B cell (primary cell): ENCODE measurements around the gene SOX6. TPM values are rescaled to one million over a fixed set of nuclear protein-coding genes. Genes with fewer than 3 reads are reported as not detected.

ENCODE experiments used
- ATAC-seq: fragments of 200-7000 bp; cut with Tn5 transposase; one replicate; pipeline ENCODE4 v1.10.0; 2021; ENCODE audit warnings: low read depth, mild to moderate bottlenecking, moderate number of reproducible peaks, moderate library complexity
- CTCF ChIA-PET: fragments of 350-600 bp; sonication (Branson Sonifier 250); formaldehyde crosslinking; loops from one replicate; lab custom pipeline; 2021; ENCODE audit warnings: antibody characterized with exemption, inconsistent platforms; lab: Charles Lee
- POLR2A ChIA-PET: fragments of 350-600 bp; sonication (Branson Sonifier 250); formaldehyde crosslinking; loops from one replicate; lab custom pipeline; 2021; ENCODE audit warnings: antibody characterized with exemption; lab: Charles Lee
- DNase-seq: peaks from one replicate; pipeline ENCODE4 v3.0.0; 2013
- H2AFZ ChIP-seq: 2 replicates; pipeline ENCODE4 v1.6.1; 2012; ENCODE audit warnings: mild to moderate bottlenecking, low read depth, low read length; ENCODE audit not compliant: insufficient read depth, poor library complexity, severe bottlenecking
- H3K27ac ChIP-seq, 2 donors: 1 replicate in 1 of 2; 2 replicates in 1 of 2; pipeline ENCODE4 v1.5.1; 2012 to 2013; ENCODE audit warnings: low read length in 2 of 2, mild to moderate bottlenecking in 2 of 2, moderate library complexity in 1 of 2
- H3K27me3 ChIP-seq, 4 experiments: fragments of 200-600 bp in 1 of 4; sonication (generic) in 1 of 4; replicated peaks in 1 of 4; 1 replicate in 2 of 4; 2 replicates in 2 of 4; pipeline versions ENCODE4 v1.6.1 to v1.7.0; 2013 to 2016; ENCODE audit warnings: low read length in 3 of 4, mild to moderate bottlenecking in 2 of 4, mixed read lengths in 1 of 4, moderate library complexity in 1 of 4; ENCODE audit not compliant: insufficient read depth in 4 of 4, control insufficient read depth in 3 of 4; ENCODE audit errors: control extremely low read depth in 1 of 4
- H3K36me3 ChIP-seq, 2 experiments: replicated peaks in 1 of 2; 1 replicate in 1 of 2; 2 replicates in 1 of 2; pipeline versions ENCODE4 v1.6.1 to v1.7.1; 2013; ENCODE audit warnings: low read length in 1 of 2; ENCODE audit not compliant: insufficient read depth in 2 of 2, control insufficient read depth in 1 of 2; ENCODE audit errors: control extremely low read depth in 1 of 2, extremely low read depth in 1 of 2
- H3K4me1 ChIP-seq, 2 donors: fragments of 200-600 bp in 1 of 2; sonication (generic) in 1 of 2; 1 replicate in 1 of 2; 2 replicates in 1 of 2; pipeline versions ENCODE4 v1.5.1 to v1.6.1; 2013 to 2017; ENCODE audit warnings: low read length in 2 of 2; ENCODE audit not compliant: control insufficient read depth in 2 of 2, insufficient read depth in 2 of 2
- H3K4me2 ChIP-seq: replicated peaks from 2 replicates; pipeline ENCODE3; 2012; ENCODE audit warnings: mild to moderate bottlenecking, low read depth, low read length; ENCODE audit not compliant: poor library complexity, severe bottlenecking
- H3K4me3 ChIP-seq, 5 experiments: fragments of 200-600 bp in 1 of 5; sonication (generic) in 1 of 5; 1 replicate in 3 of 5; 2 replicates in 2 of 5; pipeline versions ENCODE4 v1.5.1 to v1.7.0; 2011 to 2016; ENCODE audit warnings: low read length in 4 of 5, mild to moderate bottlenecking in 4 of 5, low read depth in 2 of 5, control low read depth in 1 of 5, moderate library complexity in 1 of 5; ENCODE audit not compliant: insufficient read depth in 1 of 5; ENCODE audit errors: control extremely low read depth in 1 of 5, extremely low read depth in 1 of 5
- H3K79me2 ChIP-seq: fragments of 200-600 bp; sonication (generic); one replicate; pipeline ENCODE4 v1.6.0; 2016; ENCODE audit warnings: low read length; ENCODE audit not compliant: control insufficient read depth, insufficient read depth
- H3K9ac ChIP-seq: fragments of 200-600 bp; sonication (generic); 2 replicates; pipeline ENCODE4 v1.6.1; 2017; ENCODE audit warnings: mild to moderate bottlenecking, low read length, moderate library complexity
- H3K9me3 ChIP-seq, 3 donors: one replicate each; pipeline versions ENCODE4 v1.6.1 to v1.7.1; 2013; ENCODE audit warnings: low read length in 2 of 3; ENCODE audit not compliant: control insufficient read depth in 2 of 3, insufficient read depth in 1 of 3; ENCODE audit errors: control extremely low read depth in 1 of 3
- H4K20me1 ChIP-seq: 2 replicates; pipeline ENCODE4 v1.6.0; 2012; ENCODE audit warnings: mild to moderate bottlenecking, low read length; ENCODE audit not compliant: insufficient read depth, control insufficient read depth, poor library complexity, severe bottlenecking
- H3K27ac Mint-ChIP-seq: one replicate; pipeline ENCODE4 v1.8.0; 2021; ENCODE audit warnings: mixed read lengths
- H3K27me3 Mint-ChIP-seq: one replicate; pipeline ENCODE4 v1.8.0; 2021; ENCODE audit warnings: mixed read lengths
- H3K4me1 Mint-ChIP-seq: one replicate; pipeline ENCODE4 v1.8.0; 2021; ENCODE audit warnings: mixed read lengths
- H3K4me3 Mint-ChIP-seq: one replicate; pipeline ENCODE4 v1.8.0; 2021; ENCODE audit warnings: mixed read lengths
- H3K9me3 Mint-ChIP-seq: one replicate; pipeline ENCODE4 v1.8.0; 2022; ENCODE audit warnings: mixed read lengths; ENCODE audit not compliant: insufficient read depth
- CTCF ChIP-seq: fragments of 200-600 bp; IDR thresholded peaks from one replicate; pipeline ENCODE4 v1.8.0; 2022; ENCODE audit warnings: antibody characterized with exemption, mild to moderate bottlenecking
- EZH2 ChIP-seq: IDR thresholded peaks from 2 replicates; pipeline ENCODE4 v1.6.1; 2012; ENCODE audit warnings: borderline replicate concordance, low read depth, mild to moderate bottlenecking, moderate library complexity, low read length; ENCODE audit not compliant: insufficient read depth, poor library complexity, severe bottlenecking
- WGBS: methylation state at CpG from one replicate; pipeline ENCODE4 v1.1.5; 2013; ENCODE audit warnings: missing lambda C conversion rate; ENCODE audit not compliant: insufficient coverage; 5-methylcytosine and 5-hydroxymethylcytosine counted together
- intact Hi-C: fragments of 100-400 bp; cut with micrococcal nuclease; formaldehyde crosslinking; loops from one replicate; pipeline ENCODE4 v1.10.0; 2022
- polyA plus RNA-seq: library from polyadenylated mRNA; depleted of rRNA; stranded (reverse); fragments of >200 nt; gene quantifications from 2 replicates; pipeline ENCODE4 v1.2.3, GENCODE V29; 2012
- total RNA-seq, 2 donors: library from RNA; stranded (reverse); fragments of 120-200 nt in 1 of 2; gene quantifications; 1 replicate in 1 of 2; 2 replicates in 1 of 2; pipeline versions ENCODE4 v1.2.3 to v1.2.4, GENCODE V29; 2013 to 2022

The SOX6 gene
- total and polyA plus RNA-seq, 2 donors (not counting 1 experiment from before 2014, with no cell fraction given) = not detected

- no peaks in the 10 kb centered on the region for H3K9me3 ChIP-seq
- H3K4me3 Mint-ChIP-seq = no peak overlapping the region
- no peak overlapping the region for H3K4me2 ChIP-seq
- no peak overlapping the region for H3K9ac ChIP-seq
- H3K4me1 Mint-ChIP-seq = no peaks in the 10 kb centered on the region
- TF ChIP-seq EZH2 = no peak
- no peak for TF ChIP-seq CTCF
- no peak overlapping the region for H3K4me3 ChIP-seq
- no peak overlapping the region for H3K27ac Mint-ChIP-seq
- no peak for DNase-seq
- H3K4me1 ChIP-seq = no peaks in the 10 kb centered on the region
- H4K20me1 ChIP-seq = no peaks in the 10 kb centered on the region
- intact Hi-C loops = no loop called here
- no peaks in the 10 kb centered on the region for H3K27me3 Mint-ChIP-seq
- no peak overlapping the region for H3K27ac ChIP-seq
- POLR2A ChIA-PET = no interaction called here
- no peaks in the 10 kb centered on the region for H3K79me2 ChIP-seq
- H2AFZ ChIP-seq = no peak overlapping the region
- H3K9me3 Mint-ChIP-seq = no peaks in the 10 kb centered on the region
- no peaks in the 10 kb centered on the region for H3K36me3 ChIP-seq
- H3K27me3 ChIP-seq = no peaks in the 10 kb centered on the region
- ATAC-seq = no peak
- CTCF ChIA-PET = no interaction called here
These were observed 17.4 kb upstream of the SOX6 start for GRCh38 chr11:16373768-16374167.

GRCh38 chr11:16372355-16372754 lies 16.0 kb upstream of the SOX6 start:
- H3K27me3 Mint-ChIP-seq = no peaks in the 10 kb centered on the region
- TF ChIP-seq CTCF = no peak
- TF ChIP-seq EZH2 = no peak
- WGBS = 100% methylated on average over 1 of the region's 2 CpGs

More at GRCh38 chr11:16372355-16372754, 16.0 kb upstream of the SOX6 start:
- H3K36me3 ChIP-seq = no peaks in the 10 kb centered on the region
- H3K9me3 ChIP-seq = no peaks in the 10 kb centered on the region
- H3K4me2 ChIP-seq = no peak overlapping the region
- Mint-ChIP-seq H3K4me3 (no peak overlapping the region), H3K27ac (no peak overlapping the region), H3K4me1 (no peaks in the 10 kb centered on the region), H3K9me3 (no peaks in the 10 kb centered on the region)
- H4K20me1 ChIP-seq = no peaks in the 10 kb centered on the region
- no peak overlapping the region for H3K4me3 ChIP-seq
- H3K27ac ChIP-seq = no peak overlapping the region
- H2AFZ ChIP-seq = no peak overlapping the region
- no peak overlapping the region for H3K9ac ChIP-seq
- H3K27me3 ChIP-seq = no peaks in the 10 kb centered on the region
- no peak for ATAC-seq
- CTCF ChIA-PET = no interaction called here
- DNase-seq = no peak
- H3K79me2 ChIP-seq = no peaks in the 10 kb centered on the region
- H3K4me1 ChIP-seq = no peaks in the 10 kb centered on the region
- POLR2A ChIA-PET = no interaction called here
- intact Hi-C loops = no loop called here
